Spinal cord (tissue), 10 donors: Measurements from ENCODE around the gene RHNO1. TPM values are rescaled to one million over a fixed set of nuclear protein-coding genes. Genes with fewer than 3 reads are reported as not detected.

Experiments
- DNase-seq, 6 donors: peaks; one replicate each; pipeline versions ENCODE4 v3.0.0 to v3.0.0-alpha.2; 2013 to 2015; ENCODE audit warnings: low spot score in 6 of 6, low read depth in 4 of 6
- H3K27ac ChIP-seq: one replicate; pipeline ENCODE4 v1.5.1; 2013; ENCODE audit warnings: low read depth, low read length, control low read depth
- H3K27me3 ChIP-seq: one replicate; pipeline ENCODE4 v1.6.1; 2013; ENCODE audit warnings: low read length; ENCODE audit not compliant: control insufficient read depth, insufficient read depth
- H3K36me3 ChIP-seq: one replicate; pipeline ENCODE4 v1.6.1; 2013; ENCODE audit warnings: low read length; ENCODE audit not compliant: control insufficient read depth, insufficient read depth
- H3K4me1 ChIP-seq: one replicate; pipeline ENCODE4 v1.6.1; 2013; ENCODE audit warnings: low read length; ENCODE audit not compliant: control insufficient read depth, insufficient read depth
- H3K4me3 ChIP-seq: one replicate; pipeline ENCODE4 v1.5.1; 2013; ENCODE audit warnings: low read depth, low read length, control low read depth
- H3K9me3 ChIP-seq: one replicate; pipeline ENCODE4 v1.6.1; 2013; ENCODE audit warnings: low read length; ENCODE audit not compliant: control insufficient read depth, insufficient read depth
- WGBS: methylation state at CpG from one replicate; pipeline ENCODE4 v1.1.5; 2013; ENCODE audit warnings: missing lambda C conversion rate; ENCODE audit not compliant: insufficient coverage; 5-methylcytosine and 5-hydroxymethylcytosine counted together
- polyA plus RNA-seq, 2 donors: library from polyadenylated mRNA; unstranded; fragments of 120-200 nt; gene quantifications; one replicate each; pipeline ENCODE4 v1.2.1, GENCODE V29; 2013; ENCODE audit not compliant: insufficient read length in 2 of 2
- total RNA-seq, 2 donors: library from RNA; depleted of rRNA in 1 of 2; stranded (reverse); fragments of 120-200 nt in 1 of 2; fragments of >200 nt in 1 of 2; gene quantifications; one replicate each; pipeline versions ENCODE4 v1.2.3 to v1.2.4, GENCODE V29; 2013 to 2014
- donor health status: healthy.

Gene RHNO1
- total and polyA plus RNA-seq, 4 donors = 31.2 to 59.9 (median 44.6) TPM

DNA sequence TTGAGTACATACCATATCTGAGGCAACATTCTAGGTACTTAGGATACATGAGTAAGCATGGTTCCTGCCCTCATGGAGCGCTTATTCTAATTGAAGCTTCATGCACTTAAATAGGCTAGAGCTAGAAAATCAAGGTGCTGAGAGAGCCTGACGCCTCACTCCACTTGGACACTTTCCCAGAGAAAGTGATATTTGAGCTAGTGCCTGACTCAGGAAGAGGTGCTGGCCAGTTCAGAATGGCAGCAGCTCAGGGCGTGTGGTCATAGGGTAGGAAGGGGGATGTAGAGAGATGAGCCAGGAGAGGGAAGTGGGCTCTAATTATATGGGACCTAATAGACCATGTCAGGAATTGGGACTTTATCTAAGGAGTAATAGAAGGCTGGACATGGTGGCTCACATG lies 47.0 kb downstream of the RHNO1 start:
- Histone ChIP-seq H3K4me1 (no peaks in the 10 kb centered on the region), H3K27me3 (no peaks in the 10 kb centered on the region), H3K9me3 (no peaks in the 10 kb centered on the region), H3K36me3 (peaks cover 35% of the 10 kb centered on the region), H3K27ac (no peak overlapping the region), H3K4me3 (no peak overlapping the region)
- DNase-seq = no peak
- WGBS = 100% methylated on average over 3 of the region's 3 CpGs

DNA sequence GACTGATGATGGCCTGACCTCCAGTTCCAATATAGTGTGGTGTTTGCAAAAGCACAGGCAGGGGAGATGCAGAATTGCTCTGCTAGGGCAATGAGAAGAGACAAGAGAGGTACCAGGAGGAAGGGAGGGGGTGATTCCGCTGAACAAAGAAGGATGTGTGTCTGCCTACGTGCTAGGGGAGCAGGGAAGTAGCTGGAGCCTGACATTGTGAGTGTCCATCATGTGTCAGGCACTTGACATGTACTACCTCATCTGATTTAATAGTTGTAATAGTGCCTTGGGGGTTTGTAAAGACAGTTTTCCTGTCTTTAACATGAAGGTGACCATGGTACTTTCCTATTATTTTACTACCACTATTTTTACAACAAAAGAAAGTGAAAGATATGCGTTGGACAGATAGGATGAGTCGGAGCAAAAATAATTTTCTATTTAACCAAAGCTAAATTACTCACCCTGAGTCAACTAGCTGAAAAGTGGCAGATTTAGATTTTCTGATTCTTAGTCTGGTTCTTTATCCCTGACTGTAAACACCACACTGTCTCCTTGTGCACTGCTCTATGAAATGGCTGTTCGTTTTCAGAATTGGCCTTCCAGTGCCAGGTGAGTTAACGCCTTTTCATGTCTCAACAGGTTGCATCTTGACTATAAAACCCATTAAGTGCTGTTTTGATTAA lies 48.4 kb downstream of the RHNO1 start:
- peaks cover 39% of the 10 kb centered on the region for H3K36me3 ChIP-seq
- no peak overlapping the region for H3K27ac ChIP-seq
- no peaks in the 10 kb centered on the region for H3K9me3 ChIP-seq
- H3K4me3 ChIP-seq = no peak overlapping the region
- peak in 1 of 6 donors; percentile 17 for DNase-seq
- no peaks in the 10 kb centered on the region for H3K4me1 ChIP-seq
- no peaks in the 10 kb centered on the region for H3K27me3 ChIP-seq
- WGBS = 77% methylated on average over 4 of the region's 6 CpGs

DNA sequence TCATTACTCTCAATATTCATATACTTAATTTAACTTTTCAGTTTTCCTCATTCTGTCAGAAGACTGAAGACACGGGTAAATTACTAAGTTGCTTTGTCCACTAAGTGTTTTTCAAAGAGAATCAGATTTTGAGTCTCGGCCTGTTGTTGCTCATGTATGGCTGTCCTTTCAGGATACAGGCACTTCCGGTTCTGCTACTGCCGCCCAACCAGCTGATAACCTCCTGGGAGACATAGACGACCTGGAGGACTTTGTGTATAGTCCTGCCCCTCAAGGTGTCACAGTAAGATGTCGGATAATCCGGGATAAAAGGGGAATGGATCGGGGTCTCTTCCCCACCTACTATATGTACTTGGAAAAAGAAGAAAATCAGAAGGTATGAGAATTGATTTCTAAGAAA lies 53.8 kb downstream of the RHNO1 start:
- H3K9me3 ChIP-seq = no peaks in the 10 kb centered on the region
- peaks cover 42% of the 10 kb centered on the region for H3K36me3 ChIP-seq
- no peak overlapping the region for H3K27ac ChIP-seq
- no peaks in the 10 kb centered on the region for H3K4me1 ChIP-seq
- no peaks in the 10 kb centered on the region for H3K27me3 ChIP-seq
- no peak overlapping the region for H3K4me3 ChIP-seq
- no peak for DNase-seq
- 91% methylated on average over 4 of the region's 8 CpGs for WGBS

DNA sequence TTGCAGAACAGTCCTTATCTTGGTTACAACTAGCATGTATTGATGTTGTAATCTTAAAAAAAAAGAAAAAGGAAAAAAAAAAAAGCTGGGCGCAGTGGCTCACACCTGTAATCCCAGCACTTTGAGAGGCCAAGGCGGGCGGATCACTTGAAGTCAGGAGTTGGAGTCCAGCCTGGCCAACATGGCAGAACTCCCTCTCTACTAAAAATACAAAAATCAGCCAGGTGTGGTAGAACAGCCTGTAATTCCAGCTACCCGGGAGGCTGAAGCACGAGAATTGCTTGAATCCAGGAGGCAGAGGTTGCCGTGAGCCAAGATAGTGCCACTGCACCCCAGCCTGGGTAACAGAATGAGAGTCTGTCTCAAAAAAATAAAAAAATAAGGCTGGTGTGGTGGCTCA lies 56.6 kb downstream of the RHNO1 start:
- H3K27me3 ChIP-seq = no peaks in the 10 kb centered on the region
- H3K36me3 ChIP-seq = peaks cover 53% of the 10 kb centered on the region
- WGBS = 92% methylated on average over 6 of the region's 6 CpGs
- H3K4me1 ChIP-seq = no peaks in the 10 kb centered on the region
- no peaks in the 10 kb centered on the region for H3K9me3 ChIP-seq
- H3K4me3 ChIP-seq = no peak overlapping the region
- no peak for DNase-seq
- no peak overlapping the region for H3K27ac ChIP-seq

DNA sequence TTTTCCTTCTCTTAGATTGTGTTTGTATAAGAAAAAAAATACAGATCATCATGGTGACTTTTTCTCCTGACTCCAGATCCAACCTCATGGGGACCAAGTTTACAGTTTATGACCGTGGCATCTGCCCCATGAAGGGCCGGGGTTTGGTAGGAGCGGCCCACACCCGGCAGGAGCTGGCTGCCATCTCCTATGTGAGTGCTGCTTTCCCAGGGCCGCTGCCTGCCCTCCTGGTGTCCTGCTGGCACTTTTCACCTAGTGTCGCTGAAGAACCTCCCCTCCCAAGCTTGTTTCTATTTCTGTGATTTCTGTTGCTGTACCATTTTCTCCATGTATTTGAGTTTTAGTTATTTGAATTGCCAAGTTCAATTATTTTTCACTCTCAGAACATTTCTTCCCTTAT lies 57.3 kb downstream of the RHNO1 start:
- Histone ChIP-seq H3K9me3 (no peaks in the 10 kb centered on the region), H3K27ac (no peak overlapping the region), H3K4me1 (no peaks in the 10 kb centered on the region), H3K27me3 (no peaks in the 10 kb centered on the region), H3K36me3 (peaks cover 57% of the 10 kb centered on the region), H3K4me3 (no peak overlapping the region)
- DNase-seq = no peak
- WGBS = 87% methylated on average over 5 of the region's 6 CpGs

DNA sequence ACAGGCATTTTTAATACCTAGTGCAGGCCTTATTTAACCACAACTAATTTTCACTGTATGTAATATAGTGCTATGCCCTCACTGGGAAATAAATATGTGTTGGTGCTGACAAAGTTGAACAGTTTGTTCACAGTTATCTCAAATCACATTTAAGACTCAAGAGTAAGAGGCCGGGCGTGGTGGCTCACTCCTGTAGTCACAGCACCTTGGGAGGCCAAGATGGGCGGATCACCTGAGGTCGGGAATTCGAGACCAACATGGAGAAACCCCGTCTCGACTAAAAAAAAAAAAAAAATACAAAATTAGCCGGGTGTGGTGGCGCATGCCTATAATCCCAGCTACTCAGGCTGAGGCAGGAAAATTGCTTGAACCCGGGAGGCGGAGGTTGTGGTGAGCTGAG lies 59.3 kb downstream of the RHNO1 start:
- no peaks in the 10 kb centered on the region for H3K9me3 ChIP-seq
- WGBS = 97% methylated on average over 10 of the region's 11 CpGs
- H3K27ac ChIP-seq = no peak overlapping the region
- no peaks in the 10 kb centered on the region for H3K4me1 ChIP-seq
- H3K36me3 ChIP-seq = peaks cover 63% of the 10 kb centered on the region
- DNase-seq = no peak
- no peak overlapping the region for H3K4me3 ChIP-seq
- no peaks in the 10 kb centered on the region for H3K27me3 ChIP-seq

DNA sequence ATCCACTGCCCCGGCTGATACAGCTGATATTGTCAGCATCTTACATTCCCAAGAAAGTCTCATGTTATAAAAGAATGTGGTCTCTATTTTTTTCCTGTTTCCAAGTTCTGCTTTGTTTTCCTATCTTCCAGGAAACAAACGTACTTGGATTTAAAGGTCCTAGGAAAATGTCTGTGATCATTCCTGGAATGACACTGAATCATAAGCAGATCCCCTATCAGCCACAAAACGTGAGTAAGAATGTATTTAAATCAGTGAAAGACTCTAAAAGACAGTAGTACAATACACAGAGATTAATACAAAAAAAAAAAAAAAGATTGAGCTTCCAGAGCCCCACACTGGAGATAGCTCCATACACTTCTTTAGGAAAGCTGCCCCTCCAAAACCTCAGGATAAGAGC lies 60.5 kb downstream of the RHNO1 start:
- H3K9me3 ChIP-seq = no peaks in the 10 kb centered on the region
- H3K36me3 ChIP-seq = peaks cover 56% of the 10 kb centered on the region
- H3K4me1 ChIP-seq = no peaks in the 10 kb centered on the region
- no peaks in the 10 kb centered on the region for H3K27me3 ChIP-seq
- no CpG with 5 or more reads among the region's 3 CpGs for WGBS
- DNase-seq = no peak
- no peak overlapping the region for H3K27ac ChIP-seq
- no peak overlapping the region for H3K4me3 ChIP-seq

Other genes with a start within 250 kb of the RHNO1 start
- gene FKBP4, start 82.3 kb upstream of the RHNO1 start, total RNA-seq = 10 to 100 TPM; 44.0 to 68.2 TPM
- 100 to 1,000 TPM; 110 to 132 TPM for gene FKBP4, start 82.3 kb upstream of the RHNO1 start, polyA plus RNA-seq
- gene ITFG2, start 64.6 kb upstream of the RHNO1 start, total RNA-seq = 10 to 100 TPM; 12.7 to 36.1 TPM
- gene ITFG2, start 64.6 kb upstream of the RHNO1 start, polyA plus RNA-seq = 10 to 100 TPM; 35.3 to 46.1 TPM
- 1 to 10 TPM; 1.9 to 3.4 TPM for gene NRIP2, start 42.2 kb upstream of the RHNO1 start, total RNA-seq
- gene NRIP2, start 42.2 kb upstream of the RHNO1 start, polyA plus RNA-seq = 1 to 10 TPM; 5.1 to 8.2 TPM
- not detected for gene TEX52, start 20.2 kb upstream of the RHNO1 start, total RNA-seq
- gene TEX52, start 20.2 kb upstream of the RHNO1 start, polyA plus RNA-seq = 1 to 10 TPM in 1 of 2 donors, under 1 TPM in 1; 0.81 to 1.3 TPM
- gene FOXM1, start within 50 bp of the RHNO1 start, total RNA-seq = 10 to 100 TPM in 1 of 2 donors, 1 to 10 TPM in 1; 3.0 to 10.1 TPM
- gene FOXM1, start within 50 bp of the RHNO1 start, polyA plus RNA-seq = 10 to 100 TPM; 28.2 to 28.8 TPM
- 10 to 100 TPM; 13.0 to 23.9 TPM for gene TULP3, start 13.7 kb downstream of the RHNO1 start, total RNA-seq
- 10 to 100 TPM; 24.6 to 29.6 TPM for gene TULP3, start 13.7 kb downstream of the RHNO1 start, polyA plus RNA-seq
- gene TEAD4, start 82.2 kb downstream of the RHNO1 start, total RNA-seq = 1 to 10 TPM in 1 of 2 donors, under 1 TPM in 1; 0.99 to 2.7 TPM
- 1 to 10 TPM; 2.0 to 2.8 TPM for gene TEAD4, start 82.2 kb downstream of the RHNO1 start, polyA plus RNA-seq
- 10 to 100 TPM; 27.6 to 28.3 TPM for gene TSPAN9, start 200.2 kb downstream of the RHNO1 start, total RNA-seq
- 10 to 100 TPM; 33.4 to 40.1 TPM for gene TSPAN9, start 200.2 kb downstream of the RHNO1 start, polyA plus RNA-seq